HG03060 (cell line): ENCODE measurements around the gene A3GALT2.
"Not testable (repeated sequence)": the region's sequence is repeated elsewhere in the genome, so short reads cannot be mapped to it uniquely, and the experiment has no call there.

Experiments
- ATAC-seq: cut with Tn5 transposase; IDR thresholded peaks from one replicate; pipeline ENCODE4 v1.9.1; 2021; ENCODE audit warnings: low read depth, moderate number of reproducible peaks; ENCODE audit not compliant: unreplicated experiment

A3GALT2 gene

GRCh38 chr1:33296082-33296458 is 24.8 kb downstream of the A3GALT2 start:
- ATAC-seq = no peak

GRCh38 chr1:33295450-33296081 is 25.3 kb downstream of the A3GALT2 start:
- ATAC-seq = no peak

- ATAC-seq = no peak
These were observed 25.9 kb downstream of the A3GALT2 start for GRCh38 chr1:33295023-33295422.

- ATAC-seq = no peak
These were observed 26.6 kb downstream of the A3GALT2 start for GRCh38 chr1:33294071-33295010.

- ATAC-seq = no peak
These were observed 28.1 kb downstream of the A3GALT2 start for GRCh38 chr1:33292726-33293340.

GRCh38 chr1:33290615-33291014 is 30.3 kb downstream of the A3GALT2 start:
- not testable (repeated sequence) for ATAC-seq

- no peak for ATAC-seq
These were observed 31.1 kb downstream of the A3GALT2 start for GRCh38 chr1:33289858-33290154.

- ATAC-seq = no peak
These were observed 31.7 kb downstream of the A3GALT2 start for GRCh38 chr1:33288976-33289857.

GRCh38 chr1:33287317-33287716 is 33.6 kb downstream of the A3GALT2 start:
- ATAC-seq = no peak

GRCh38 chr1:33286451-33287185 is 34.3 kb downstream of the A3GALT2 start:
- ATAC-seq = no peak

- no peak for ATAC-seq
These were observed 36.8 kb downstream of the A3GALT2 start for GRCh38 chr1:33284049-33284448.

- ATAC-seq = no peak
These were observed 38.1 kb downstream of the A3GALT2 start for GRCh38 chr1:33282791-33283190.

- ATAC-seq = no peak
These were observed 39.2 kb downstream of the A3GALT2 start for GRCh38 chr1:33281554-33282303.

GRCh38 chr1:33280091-33280661 is 40.7 kb downstream of the A3GALT2 start:
- no peak for ATAC-seq

GRCh38 chr1:33277488-33278084 is 43.3 kb downstream of the A3GALT2 start:
- no peak for ATAC-seq

GRCh38 chr1:33276573-33277298 is 44.2 kb downstream of the A3GALT2 start:
- no peak for ATAC-seq

GRCh38 chr1:33275706-33276572 is 45.0 kb downstream of the A3GALT2 start:
- no peak for ATAC-seq
